Embryonic facial prominence (tissue), 1 donor: Measurements from ENCODE around the gene AGBL1.
"Not testable (repeated sequence)": the region's sequence is repeated elsewhere in the genome, so short reads cannot be mapped to it uniquely, and the experiment has no call there.

ENCODE experiments used
- DNase-seq: peaks from one replicate; pipeline ENCODE4 v3.0.0-alpha.2; 2016; ENCODE audit errors: extremely low spot score

Gene AGBL1

DNA sequence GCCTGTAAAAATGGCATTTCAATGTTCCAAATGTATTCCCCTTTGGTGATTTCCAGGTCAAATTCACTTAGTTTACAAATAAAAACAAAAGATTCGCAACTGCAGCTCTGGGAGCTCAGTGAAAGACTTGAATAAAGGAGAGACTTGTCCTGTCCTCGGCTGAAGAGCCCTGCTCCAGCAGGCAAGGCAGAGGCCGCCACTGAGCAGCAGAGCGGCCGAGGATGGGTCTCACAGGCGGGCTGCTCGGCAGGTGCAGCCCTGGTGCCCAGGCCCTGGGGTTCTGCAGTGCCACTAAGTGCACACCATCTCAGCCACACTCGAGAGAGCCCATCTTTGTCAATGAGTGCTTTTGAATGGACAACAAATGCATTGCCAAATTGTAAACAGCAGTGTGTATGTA is 856.2 kb downstream of the AGBL1 start:
- DNase-seq, result no peak

DNA sequence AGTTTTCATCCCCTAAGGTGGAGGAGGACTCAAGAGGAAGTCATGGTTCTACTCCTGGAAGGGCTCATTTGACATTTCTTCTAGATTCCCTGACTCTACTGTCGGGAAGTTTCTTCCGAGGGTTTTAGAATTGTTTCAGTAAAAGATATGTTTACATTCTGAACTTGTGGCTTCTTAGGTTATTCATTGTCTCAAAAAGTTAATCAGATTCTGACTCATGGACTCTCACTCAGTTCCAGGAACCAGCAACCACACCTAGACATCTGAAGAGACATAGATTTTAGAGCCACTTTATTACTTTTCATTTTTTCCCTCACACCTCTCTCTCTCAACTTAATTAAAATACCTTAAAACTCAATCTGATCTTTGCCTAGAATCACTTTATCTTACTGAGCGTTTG is 862.6 kb downstream of the AGBL1 start:
- no peak for DNase-seq

- DNase-seq, result no peak
Observed at GRCh38 chr15:86948719-86949118, 869.0 kb downstream of the AGBL1 start.

DNA sequence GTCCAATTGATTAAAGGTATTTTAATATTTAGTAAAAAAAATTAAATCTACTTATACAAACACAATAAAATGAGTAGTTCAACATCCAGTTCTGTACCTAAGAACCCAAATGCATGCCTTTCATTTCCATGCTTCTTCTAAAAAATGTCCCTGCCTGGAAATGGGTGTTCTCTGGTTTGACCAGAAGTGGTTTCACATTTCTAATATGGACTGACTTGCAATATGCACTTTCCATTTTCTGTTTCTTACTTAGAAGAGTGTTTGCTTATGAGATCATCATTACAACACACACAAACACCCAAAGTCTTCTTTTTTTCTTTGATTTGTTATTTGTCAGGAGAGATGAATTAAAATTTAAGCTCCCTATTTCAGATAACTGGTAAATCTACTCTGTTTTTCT is 879.6 kb downstream of the AGBL1 start:
- DNase-seq, result no peak

DNA sequence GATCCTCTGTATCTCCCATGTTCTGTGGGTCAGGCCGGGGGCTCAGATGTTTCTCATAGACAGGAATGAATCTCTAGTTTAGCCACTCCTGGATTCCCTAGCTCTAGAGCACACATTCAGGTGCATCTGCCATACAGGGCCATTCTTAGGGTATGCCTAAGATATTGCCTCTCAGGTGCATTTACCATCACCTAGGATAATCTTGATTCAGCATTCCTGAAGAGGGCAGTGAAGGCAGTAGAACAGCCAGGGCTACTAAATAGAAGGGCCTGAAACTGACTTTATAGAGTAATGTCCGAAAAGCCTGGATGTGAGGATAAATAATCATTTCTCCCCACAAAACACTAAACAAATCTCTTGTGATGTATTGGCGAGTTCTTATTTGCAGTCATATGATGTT is 882.0 kb downstream of the AGBL1 start:
- DNase-seq, result no peak

GRCh38 chr15:86964271-86964670 is 884.6 kb downstream of the AGBL1 start:
- no peak for DNase-seq

- DNase-seq, result no peak
Observed at GRCh38 chr15:86968244-86968643, 888.6 kb downstream of the AGBL1 start.

- no peak for DNase-seq
Observed at GRCh38 chr15:86969364-86969763, 889.7 kb downstream of the AGBL1 start.

- no peak for DNase-seq
Observed at GRCh38 chr15:86973284-86973844, 893.7 kb downstream of the AGBL1 start.

GRCh38 chr15:86988033-86988432 is 908.4 kb downstream of the AGBL1 start:
- DNase-seq, result no peak

DNA sequence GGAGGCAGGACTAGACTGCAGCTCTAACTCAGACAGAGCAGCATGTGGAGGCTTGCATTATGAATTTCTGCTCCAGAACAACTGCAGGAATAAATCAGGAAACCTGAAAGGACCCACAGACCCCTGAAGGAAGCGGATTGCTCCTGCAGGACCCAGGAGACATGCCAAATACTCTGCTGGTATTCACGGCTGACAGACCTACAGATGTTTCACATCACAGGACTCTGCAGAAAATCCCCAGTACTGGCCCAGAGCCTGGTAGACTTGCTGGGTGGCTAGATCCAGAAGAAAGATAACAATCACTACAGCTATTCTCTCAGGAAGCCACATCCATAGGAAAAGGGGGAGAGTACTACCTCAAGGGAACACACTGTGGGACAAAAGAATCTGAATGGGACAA is 942.1 kb downstream of the AGBL1 start:
- no peak for DNase-seq

- no peak for DNase-seq
Observed at GRCh38 chr15:87031540-87032230, 952.0 kb downstream of the AGBL1 start.

DNA sequence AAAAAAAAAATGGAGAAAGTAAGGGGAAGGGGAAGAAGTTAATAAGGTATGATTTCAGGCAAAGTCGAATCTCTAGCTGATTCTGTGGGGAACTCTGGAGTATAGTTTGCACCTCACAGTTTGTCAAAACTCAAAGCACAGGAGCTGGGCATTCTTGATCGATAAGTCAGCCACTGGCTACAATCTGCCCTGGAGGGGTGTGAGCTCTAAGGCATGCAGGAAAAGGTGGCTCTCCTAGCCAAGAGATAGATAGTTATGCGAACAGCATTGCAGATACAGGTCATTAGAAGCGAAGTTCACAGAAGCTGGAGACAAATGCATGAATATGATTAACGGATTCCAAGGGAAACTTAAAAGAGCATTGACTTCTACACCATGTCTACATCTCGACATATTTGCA is 952.6 kb downstream of the AGBL1 start:
- no peak for DNase-seq

GRCh38 chr15:87033056-87033455 is 953.4 kb downstream of the AGBL1 start:
- no peak for DNase-seq

DNA sequence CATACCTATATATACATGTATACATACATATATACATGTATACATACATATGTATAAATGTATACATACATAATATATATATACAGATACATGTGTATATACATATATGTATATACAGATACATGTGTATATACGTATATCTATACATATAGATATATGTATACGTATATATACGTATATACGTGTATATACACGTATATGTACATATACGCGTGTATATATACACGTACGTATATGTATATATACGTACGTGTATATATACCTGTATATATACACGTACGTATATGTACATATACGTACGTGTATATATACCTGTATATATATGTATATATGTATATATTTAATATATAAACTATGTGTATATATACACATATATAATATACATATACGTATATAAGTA is 955.2 kb downstream of the AGBL1 start:
- no peak for DNase-seq

- no peak for DNase-seq
Observed at GRCh38 chr15:87038404-87038803, 958.7 kb downstream of the AGBL1 start.

DNA sequence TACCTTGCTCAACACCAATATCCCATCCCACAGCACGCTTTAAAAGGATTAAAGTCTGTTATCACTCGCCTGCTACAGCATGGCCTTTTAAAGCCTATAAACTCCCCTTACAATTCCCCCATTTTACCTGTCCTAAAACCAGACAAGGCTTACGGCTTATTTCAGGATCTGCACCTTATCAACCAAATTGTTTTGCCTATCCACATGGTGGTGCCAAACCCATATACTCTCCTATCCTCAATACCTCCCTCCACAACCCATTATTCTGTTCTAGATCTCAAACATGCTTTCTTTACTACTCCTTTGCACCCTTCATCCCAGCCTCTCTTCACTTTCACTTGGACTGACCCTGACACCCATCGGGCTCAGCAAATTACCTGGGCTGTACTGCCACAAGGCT is 962.9 kb downstream of the AGBL1 start:
- DNase-seq, result not testable (repeated sequence)

- DNase-seq, result no peak
Observed at GRCh38 chr15:87045746-87046145, 966.1 kb downstream of the AGBL1 start.

- DNase-seq, result no peak
Observed at GRCh38 chr15:87047203-87047965, 967.7 kb downstream of the AGBL1 start.
